Spleen (tissue), 11 donors: Measurements from ENCODE around the gene ABCG5. TPM values are rescaled to one million over a fixed set of nuclear protein-coding genes. Genes with fewer than 3 reads are reported as not detected.

Experiments
- DNase-seq: peaks from one replicate; pipeline ENCODE4 v3.0.0-alpha.2; 2020
- H3K27ac ChIP-seq, 8 donors: fragments of 200-600 bp; sonication (generic) in 7 of 8; 1 replicate in 4 of 8; 2 replicates in 4 of 8; pipeline versions ENCODE4 v1.5.0 to v1.8.0; 2016 to 2021; ENCODE audit warnings: inconsistent platforms in 4 of 8, mild to moderate bottlenecking in 4 of 8, moderate library complexity in 1 of 8
- H3K27me3 ChIP-seq, 7 donors: fragments of 200-600 bp; sonication (generic) in 6 of 7; replicated peaks in 1 of 7; 1 replicate in 4 of 7; 2 replicates in 3 of 7; pipeline versions ENCODE4 v1.5.0 to v1.8.0; 2016 to 2021; ENCODE audit warnings: inconsistent platforms in 3 of 7, mild to moderate bottlenecking in 1 of 7
- H3K36me3 ChIP-seq, 6 donors: fragments of 200-600 bp; sonication (generic) in 5 of 6; 1 replicate in 4 of 6; 2 replicates in 2 of 6; pipeline versions ENCODE4 v1.5.0 to v1.8.0; 2016 to 2021; ENCODE audit warnings: inconsistent platforms in 2 of 6
- H3K4me1 ChIP-seq, 6 donors: fragments of 200-600 bp; sonication (generic) in 5 of 6; 1 replicate in 3 of 6; 2 replicates in 3 of 6; pipeline versions ENCODE4 v1.5.0 to v1.8.0; 2016 to 2021; ENCODE audit warnings: inconsistent platforms in 3 of 6
- H3K4me3 ChIP-seq, 8 donors: fragments of 200-600 bp; sonication (generic) in 7 of 8; 1 replicate in 4 of 8; 2 replicates in 4 of 8; pipeline versions ENCODE4 v1.5.0 to v1.8.0; 2016 to 2021; ENCODE audit warnings: inconsistent platforms in 4 of 8, mild to moderate bottlenecking in 4 of 8, moderate library complexity in 2 of 8
- H3K9me3 ChIP-seq, 8 donors: fragments of 200-600 bp; sonication (generic) in 7 of 8; 1 replicate in 4 of 8; 2 replicates in 4 of 8; pipeline versions ENCODE4 v1.5.0 to v1.8.0; 2016 to 2021; ENCODE audit warnings: inconsistent platforms in 4 of 8
- CTCF ChIP-seq, 11 experiments: fragments of 200-600 bp in 7 of 11; fragments of 450-650 bp in 4 of 11; sonication (generic) in 4 of 11; IDR thresholded peaks in 8 of 11; conservative IDR thresholded peaks in 3 of 11; 1 replicate in 7 of 11; 2 replicates in 4 of 11; pipeline versions ENCODE4 v1.4.0 to v1.8.0; 2016 to 2021; ENCODE audit warnings: antibody characterized with exemption in 11 of 11, inconsistent platforms in 4 of 11, mild to moderate bottlenecking in 1 of 11
- POLR2A ChIP-seq, 3 donors: fragments of 450-650 bp; IDR thresholded peaks; one replicate each; pipeline ENCODE4 v1.5.1; 2017; ENCODE audit warnings: antibody characterized with exemption in 3 of 3, mild to moderate bottlenecking in 1 of 3
- POLR2AphosphoS5 ChIP-seq, 3 donors: sonication (generic); formaldehyde crosslinking; IDR thresholded peaks; one replicate each; pipeline ENCODE4 v1.5.1; 2017; ENCODE audit warnings: antibody characterized with exemption in 3 of 3
- WGBS, 5 donors: extraction: QIAGEN DNeasy Blood & Tissue Kit in 3 of 5; methylation state at CpG; one replicate each; pipeline versions ENCODE4 v1.1.5 to v1.1.7; 2013 to 2018; 5-methylcytosine and 5-hydroxymethylcytosine counted together
- intact Hi-C: fragments of 100-400 bp; cut with DNase I; formaldehyde crosslinking; loops from one replicate; pipeline ENCODE4 v1.15.0; 2023; ENCODE audit warnings: low total_unique reads
- polyA plus RNA-seq, 3 donors: library from polyadenylated mRNA; stranded (reverse); fragments of 200-250 nt; gene quantifications; one replicate each; pipeline ENCODE4 v1.2.1, GENCODE V29; 2013
- small RNA-seq, 4 donors: library from RNA; depleted of rRNA; stranded (forward); fragments of <200 nt; gene quantifications; one replicate each; pipeline ENCODE3, GENCODE V24; 2016
- total RNA-seq, 7 donors: library from RNA; depleted of rRNA in 3 of 7; stranded (reverse); fragments of >200 nt in 3 of 7; fragmentation: NEBNext Ultra II Directional in 4 of 7; extraction: Animal tissue kit (Norgen Biotek cat#: 25700) in 4 of 7; gene quantifications; one replicate each; pipeline versions ENCODE4 v1.1.0 to v1.2.1, GENCODE V29; 2016 to 2021
- donor health status: healthy with polysubstance abuse.
- donor health status: DM: no; HTN: no; CAD: no; lungs with moderate emphysema.
- donor health status: DM: no; HTN: no; CAD: no.
- donor health status: Bipolar disorder and iron deficiency.
- donor health status: healthy.
- donor health status: DM: no; HTN: no; CAD: no.
- donor health status: DM: yes; HTN: yes; CAD: no.

Gene ABCG5
- total and polyA plus RNA-seq, 10 donors: 0.05 to 0.37 (median 0.25) TPM; not detected in 6

GRCh38 chr2:43763091-43763490 is 75.5 kb downstream of the ABCG5 start:
- intact Hi-C loops: no loop called here
- H3K4me1 ChIP-seq: no peaks in the 10 kb centered on the region
- no peaks in the 10 kb centered on the region for H3K27me3 ChIP-seq
- no peak overlapping the region for H3K4me3 ChIP-seq
- H3K36me3 ChIP-seq: peaks cover 0 to 8% (median 0%) of the 10 kb centered on the region in 6 donors
- no peak for DNase-seq
- H3K27ac ChIP-seq: no peak overlapping the region
- WGBS, 5 donors: 89 to 98% (median 96%) methylated on average over 2 of the region's 2 CpGs
- H3K9me3 ChIP-seq: no peaks in the 10 kb centered on the region
- no peak for TF ChIP-seq CTCF (IDR thresholded peaks at IDR 0.05 in 8 of 11, conservative IDR thresholded peaks at IDR 0.05 in 3 of 11)
- TF ChIP-seq POLR2A (IDR thresholded peaks at IDR 0.05): no peak
- TF ChIP-seq POLR2AphosphoS5 (IDR thresholded peaks at IDR 0.05): no peak

Small RNA genes lying within 50 kb of the gene (small RNA-seq; reads per million reads assigned to genes)
- 0 reads per million in 4 donors for gene RN7SKP66

Other genes starting within 250 kb of the ABCG5 start
- gene THADA, start 242.8 kb downstream of the ABCG5 start, total RNA-seq: 10 to 100 TPM; 37.0 to 51.3 (median 43.5) TPM
- 10 to 100 TPM; 14.2 to 16.2 (median 15.5) TPM for gene THADA, start 242.8 kb downstream of the ABCG5 start, polyA plus RNA-seq
- gene PLEKHH2, start 201.6 kb downstream of the ABCG5 start, total RNA-seq: 10 to 100 TPM; 12.3 to 21.9 (median 17.3) TPM
- 1 to 10 TPM in 2 of 3 donors, under 1 TPM in 1; 0.91 to 2.3 (median 1.3) TPM for gene PLEKHH2, start 201.6 kb downstream of the ABCG5 start, polyA plus RNA-seq
- gene C1GALT1C1L, start 162.4 kb downstream of the ABCG5 start, total RNA-seq: under 1 TPM in 6 of 7 donors, not detected in 1; 0.37 to 0.85 (median 0.65) TPM
- gene C1GALT1C1L, start 162.4 kb downstream of the ABCG5 start, polyA plus RNA-seq: under 1 TPM; 0.10 to 0.55 (median 0.28) TPM
- 10 to 100 TPM in 6 of 7 donors, 1 to 10 TPM in 1; 8.5 to 32.4 (median 21.6) TPM for gene DYNC2LI1, start 64.8 kb downstream of the ABCG5 start, total RNA-seq
- gene DYNC2LI1, start 64.8 kb downstream of the ABCG5 start, polyA plus RNA-seq: 10 to 100 TPM in 2 of 3 donors, 1 to 10 TPM in 1; 9.6 to 13.4 (median 11.4) TPM
- under 1 TPM in 3 of 7 donors, not detected in 4; 0.20 to 0.46 (median 0.23) TPM for gene ABCG8, start 132 bp upstream of the ABCG5 start, total RNA-seq
- under 1 TPM in 2 of 3 donors, not detected in 1; 0.02 to 0.03 TPM for gene ABCG8, start 132 bp upstream of the ABCG5 start, polyA plus RNA-seq
- gene LRPPRC, start 157.2 kb upstream of the ABCG5 start, total RNA-seq: 10 to 100 TPM; 52.3 to 72.5 (median 60.3) TPM
- gene LRPPRC, start 157.2 kb upstream of the ABCG5 start, polyA plus RNA-seq: 10 to 100 TPM; 25.0 to 28.7 (median 27.3) TPM